HG02642 (cell line): Measurements from ENCODE around the gene TFDP2.
"Not testable (repeated sequence)": the region's sequence is repeated elsewhere in the genome, so short reads cannot be mapped to it uniquely, and the experiment has no call there.

Experiments
- ATAC-seq: cut with Tn5 transposase; IDR thresholded peaks from one replicate; pipeline ENCODE4 v1.9.1; 2021; ENCODE audit warnings: mild to moderate bottlenecking; ENCODE audit not compliant: unreplicated experiment, poor library complexity

The TFDP2 gene

DNA sequence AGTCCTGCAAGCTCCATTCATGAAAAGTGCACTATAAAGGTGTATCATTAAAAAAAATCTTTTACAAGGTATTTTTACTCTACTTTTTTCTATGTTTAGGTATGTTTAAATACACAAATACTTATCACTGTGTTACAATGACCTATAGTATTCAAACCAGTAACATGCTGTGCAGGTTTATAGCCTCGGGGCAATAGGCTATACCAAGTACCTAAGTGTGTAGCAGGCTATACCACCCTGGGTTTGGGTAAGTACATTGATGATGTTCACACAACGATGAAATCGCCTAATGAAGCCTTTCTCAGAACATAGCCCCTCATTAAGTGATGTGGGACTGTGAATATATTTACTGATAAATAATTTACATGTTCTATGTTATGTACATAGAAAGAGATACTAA, 168.3 kb downstream of the TFDP2 start:
- no peak for ATAC-seq

DNA sequence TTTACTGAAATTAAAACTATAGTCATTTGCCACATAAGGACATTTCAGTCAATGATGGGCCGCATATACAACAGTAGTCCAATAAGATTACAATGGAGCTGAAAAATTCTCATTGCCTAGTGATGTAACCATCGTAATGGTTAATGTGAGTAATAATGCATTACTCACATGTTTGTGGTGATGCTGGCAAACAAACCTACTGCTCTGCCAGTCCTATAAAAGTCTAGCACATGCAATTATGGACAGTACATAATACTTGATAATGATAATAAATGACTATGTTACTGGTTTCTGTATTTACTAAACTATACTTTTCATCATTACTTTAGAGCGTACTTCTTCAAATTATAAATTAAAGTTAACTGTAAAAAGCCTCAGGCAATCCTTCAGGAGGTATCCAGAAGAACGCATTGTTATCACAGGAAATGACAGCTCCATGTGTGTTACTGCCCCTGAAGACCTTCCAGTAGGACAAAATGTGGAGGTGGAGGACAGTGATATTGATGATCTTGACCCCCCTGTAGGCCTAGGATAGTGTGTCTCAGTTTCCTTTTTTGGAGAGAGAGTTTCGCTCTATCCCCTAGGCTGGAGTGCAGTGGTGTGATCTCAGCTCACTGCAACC, 170.2 kb downstream of the TFDP2 start:
- no peak for ATAC-seq

DNA sequence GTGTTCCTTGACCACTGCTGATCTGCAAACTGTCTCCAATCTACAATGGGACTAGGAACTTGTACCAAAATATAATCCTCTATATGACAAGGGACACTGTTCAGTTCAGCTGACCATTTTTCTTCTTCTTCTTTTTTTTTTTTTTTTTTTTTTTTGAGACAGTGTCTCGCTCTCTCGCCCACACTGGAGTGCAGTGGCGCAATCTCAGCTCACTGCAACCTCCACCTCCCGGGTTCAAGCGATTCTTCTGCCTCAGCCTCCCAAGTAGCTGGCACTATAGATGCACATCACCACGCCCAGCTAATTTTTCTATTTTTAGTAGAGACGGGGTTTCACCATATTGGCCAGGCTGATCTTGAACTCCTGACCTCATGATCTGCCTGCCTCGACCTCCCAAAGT, 174.6 kb downstream of the TFDP2 start:
- not testable (repeated sequence) for ATAC-seq

DNA sequence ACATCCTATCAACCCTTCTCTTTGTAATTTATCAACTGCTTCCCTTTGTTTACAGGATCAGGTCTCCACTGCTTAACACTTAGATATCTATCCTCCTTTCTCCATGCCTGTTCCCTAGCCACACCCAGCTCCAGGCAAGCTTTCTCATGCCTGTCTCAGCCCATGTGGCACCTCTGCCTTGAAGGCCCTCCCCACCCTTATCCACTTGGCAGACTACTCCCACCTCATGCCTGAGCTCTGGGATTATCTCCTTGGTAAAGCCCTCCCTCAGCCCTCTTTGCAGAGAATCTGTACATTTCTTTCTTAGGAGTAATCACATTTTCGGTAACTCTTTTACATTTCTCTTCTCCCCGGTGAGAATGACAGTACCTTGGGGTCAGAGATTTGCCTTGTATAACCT, 176.9 kb downstream of the TFDP2 start:
- no peak for ATAC-seq

DNA sequence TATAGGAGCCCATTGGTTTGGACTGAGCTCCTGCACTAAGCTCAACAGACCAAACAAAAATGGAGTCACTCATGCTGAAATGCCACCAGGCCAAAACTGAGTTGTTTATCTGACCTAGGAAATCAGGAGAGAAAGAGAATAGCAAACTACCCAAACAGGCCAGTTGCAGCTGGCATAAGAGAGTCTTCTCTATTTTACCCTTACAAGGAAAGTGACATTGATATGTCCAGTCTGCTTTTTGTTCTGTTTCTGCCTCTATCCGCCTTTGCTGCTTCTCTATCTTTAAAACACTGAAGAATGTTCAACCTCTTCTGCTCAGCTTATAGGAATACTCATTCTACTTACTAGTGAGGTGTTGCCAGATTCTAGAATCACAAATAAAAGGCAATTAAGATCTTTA, 177.8 kb downstream of the TFDP2 start:
- ATAC-seq = no peak

DNA sequence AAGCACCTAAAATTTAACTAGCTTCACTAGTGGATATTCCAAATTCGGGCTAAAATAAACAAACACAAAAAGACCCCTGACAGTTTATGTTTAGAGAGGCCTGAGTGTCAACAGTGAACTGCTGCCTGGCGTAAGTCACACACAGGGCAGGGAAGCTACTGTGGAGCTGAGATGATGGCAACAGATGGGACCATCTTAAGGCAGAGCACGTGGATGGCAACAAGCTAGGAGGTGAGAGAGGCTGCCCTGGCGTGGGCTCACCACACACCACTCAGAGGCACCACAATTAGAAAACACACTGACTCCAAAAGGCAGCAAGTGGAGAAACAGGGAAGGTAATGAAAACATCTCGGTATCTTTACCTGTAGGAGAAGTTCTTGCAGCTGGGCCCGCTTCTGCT, 179.6 kb downstream of the TFDP2 start:
- no peak for ATAC-seq

DNA sequence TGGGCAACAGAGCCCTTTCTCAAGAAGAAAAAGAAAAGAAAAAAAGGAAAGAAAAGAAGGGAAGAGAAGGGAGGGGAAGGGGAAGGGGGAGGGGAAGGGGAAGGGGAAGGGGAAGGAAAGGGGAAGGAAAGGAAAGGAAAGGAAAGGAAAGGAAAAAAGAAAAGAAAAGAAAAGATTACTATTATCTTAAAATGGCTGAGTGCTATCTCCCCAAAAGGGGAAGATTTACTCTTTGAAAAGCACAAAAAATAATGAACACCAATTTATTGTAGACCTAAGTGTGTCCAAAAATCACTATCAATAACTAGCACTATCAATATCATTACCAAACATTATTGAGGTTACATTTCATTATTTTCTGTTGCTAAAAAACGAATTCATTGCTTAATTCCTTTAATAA, 183.9 kb downstream of the TFDP2 start:
- ATAC-seq = no peak

DNA sequence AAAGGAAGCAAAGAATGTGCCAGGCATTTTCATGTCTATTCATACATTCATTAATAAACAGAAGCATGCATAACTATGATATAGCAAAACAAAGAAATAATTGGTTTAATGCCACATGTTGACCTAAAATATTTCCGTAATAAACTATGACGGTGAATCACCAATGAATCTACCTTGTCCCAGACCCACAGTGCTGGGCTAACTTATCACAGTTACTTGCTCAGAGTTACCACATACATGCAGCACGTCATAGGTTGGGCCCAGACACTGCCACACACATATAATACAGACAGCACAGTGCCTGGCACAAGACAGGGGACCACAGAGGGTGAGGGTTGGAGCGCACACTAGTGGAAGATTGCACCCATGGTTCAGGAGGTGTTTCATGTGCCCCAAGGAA, 186.0 kb downstream of the TFDP2 start:
- ATAC-seq = no peak

DNA sequence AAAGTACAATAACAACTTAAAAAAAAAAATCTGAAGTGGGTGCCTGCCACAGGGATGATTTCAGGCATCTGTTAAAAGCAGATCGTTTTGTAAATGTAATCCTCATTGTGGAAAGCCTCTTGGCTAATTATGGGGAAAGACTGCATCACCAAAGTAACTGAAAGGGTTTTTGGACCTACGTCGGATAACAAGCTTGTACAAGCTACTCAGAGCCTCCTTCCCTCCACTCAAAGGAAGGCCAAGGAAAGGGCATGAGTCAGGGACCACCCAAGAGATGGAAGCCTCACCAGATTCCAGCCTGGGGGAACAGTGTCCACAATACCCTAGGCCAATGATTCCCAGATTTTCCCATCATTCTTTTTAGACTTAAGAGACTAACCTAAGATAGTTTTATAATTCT, 188.6 kb downstream of the TFDP2 start:
- ATAC-seq = no peak

DNA sequence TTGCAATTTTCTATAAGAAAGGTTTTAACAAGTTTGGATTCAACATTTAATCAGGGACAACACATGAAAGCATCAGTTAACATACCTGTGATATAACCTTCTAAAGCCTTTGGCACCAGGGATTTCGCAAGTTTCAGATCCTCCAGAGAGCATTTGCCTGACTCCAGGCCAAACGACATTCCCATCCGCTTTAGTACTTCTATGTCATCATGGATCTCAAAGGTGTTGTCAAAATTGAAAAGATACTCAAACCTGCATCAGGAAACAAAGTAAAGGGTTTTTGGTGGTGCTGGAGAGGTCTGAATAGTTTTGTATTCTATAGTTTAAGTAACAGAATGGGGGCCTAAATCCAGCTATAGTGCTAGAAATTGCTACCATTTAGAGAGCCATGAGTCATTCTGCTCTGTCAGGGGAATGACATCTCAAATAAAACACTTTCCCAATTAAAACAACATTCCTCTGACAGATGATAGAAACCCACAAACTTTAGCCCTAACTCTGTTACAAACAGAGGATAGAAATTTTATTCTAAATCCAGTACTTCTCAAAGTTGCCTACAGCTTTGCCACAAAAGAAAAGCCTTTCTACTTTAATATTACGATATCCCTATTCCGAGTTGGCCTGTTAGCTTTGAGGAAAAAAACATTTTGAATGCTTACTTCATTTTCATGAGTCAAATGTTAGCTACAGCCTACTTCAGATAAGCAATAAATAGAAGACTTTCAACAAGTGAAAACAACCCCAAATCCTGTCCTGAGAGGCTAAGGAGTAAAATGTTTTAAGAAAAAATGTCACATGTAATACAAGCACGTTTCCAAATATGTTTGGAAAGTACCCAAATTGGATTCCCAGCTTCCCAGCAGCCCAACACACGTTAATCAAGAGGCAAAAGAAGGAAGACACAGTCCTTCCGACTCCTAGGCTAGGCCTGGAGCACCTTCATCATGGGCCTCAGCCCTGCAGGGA, 189.5 kb downstream of the TFDP2 start:
- no peak for ATAC-seq

DNA sequence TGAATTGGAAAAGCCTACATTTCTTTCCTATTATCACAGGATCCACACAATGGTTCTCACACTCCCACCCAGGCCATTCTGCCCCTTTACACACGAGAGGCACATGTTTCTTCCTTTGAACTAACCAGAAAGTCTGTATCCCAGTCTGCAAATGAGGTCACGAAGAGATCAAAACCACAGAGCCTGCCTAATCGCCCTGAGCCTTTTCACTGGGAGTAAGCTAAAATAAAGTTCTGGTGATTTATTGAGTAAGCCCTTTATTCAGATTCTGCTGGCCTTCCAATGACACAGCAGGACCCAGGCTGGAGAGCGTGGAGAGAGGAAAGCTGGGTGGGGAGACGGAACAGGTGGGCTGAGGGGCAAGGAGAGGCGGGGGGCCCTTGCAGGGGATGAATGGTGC, 194.2 kb downstream of the TFDP2 start:
- ATAC-seq = no peak

DNA sequence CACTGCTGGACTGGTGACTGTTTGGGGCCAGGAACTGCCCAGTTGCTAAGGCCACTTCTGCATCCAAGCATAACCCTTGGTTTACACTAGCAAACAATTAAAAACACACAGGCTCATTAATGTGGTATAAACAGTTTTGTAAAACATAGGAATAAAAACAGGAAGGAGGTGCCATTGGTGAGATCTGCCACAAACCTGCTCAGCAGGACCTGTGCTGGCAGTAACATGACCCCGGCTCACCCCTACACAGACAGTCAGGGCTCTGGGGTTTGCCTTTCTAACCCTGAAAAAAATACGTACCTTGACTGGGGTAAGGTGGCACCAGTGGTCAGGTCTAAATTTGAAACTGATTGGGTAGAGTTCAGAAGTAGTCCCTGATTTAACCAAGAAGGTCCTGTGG, 196.7 kb downstream of the TFDP2 start:
- ATAC-seq = no peak

DNA sequence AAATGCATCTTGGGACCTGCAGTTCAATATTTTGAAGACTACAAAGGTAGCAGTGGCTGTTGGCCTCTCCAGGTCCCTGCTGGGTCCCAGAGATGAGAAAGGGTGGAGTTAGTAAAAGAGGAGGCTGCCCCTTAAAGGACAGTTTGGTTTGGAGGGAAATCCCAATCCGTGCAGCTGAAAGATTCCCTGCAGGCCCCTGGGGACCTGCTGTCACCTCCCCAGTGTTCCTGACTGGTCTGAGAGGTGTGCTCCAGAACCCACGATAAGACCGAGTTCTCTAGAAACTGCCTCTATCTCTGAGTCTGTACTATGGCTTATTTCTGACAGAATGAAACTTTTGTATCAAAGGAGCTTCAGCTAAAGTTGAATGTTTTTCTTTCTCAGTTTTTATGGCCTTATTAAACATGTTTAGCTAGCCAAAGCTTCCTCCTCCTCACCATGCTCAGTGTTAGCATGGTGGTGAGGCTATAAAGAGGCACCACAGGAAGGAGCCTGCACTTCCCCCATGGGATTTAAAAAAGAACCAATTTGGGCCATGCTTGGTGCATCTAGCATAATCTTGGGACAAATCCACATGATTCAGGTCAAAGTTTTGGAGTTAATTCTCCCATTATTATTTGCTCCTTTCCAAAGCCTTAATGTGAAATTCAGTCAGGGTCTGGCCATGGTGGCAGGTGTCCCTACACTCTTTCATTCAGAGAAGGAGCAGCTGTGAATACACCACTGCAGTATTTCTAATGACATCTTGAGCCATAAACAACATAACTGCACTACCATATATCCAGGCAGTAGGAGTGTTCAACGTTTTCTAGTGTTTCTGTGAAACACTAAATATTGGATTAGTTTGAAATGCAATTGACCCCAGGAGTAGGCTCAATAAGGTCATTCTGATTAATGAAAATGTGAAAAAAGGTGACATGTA, 198.5 kb downstream of the TFDP2 start:
- no peak for ATAC-seq

DNA sequence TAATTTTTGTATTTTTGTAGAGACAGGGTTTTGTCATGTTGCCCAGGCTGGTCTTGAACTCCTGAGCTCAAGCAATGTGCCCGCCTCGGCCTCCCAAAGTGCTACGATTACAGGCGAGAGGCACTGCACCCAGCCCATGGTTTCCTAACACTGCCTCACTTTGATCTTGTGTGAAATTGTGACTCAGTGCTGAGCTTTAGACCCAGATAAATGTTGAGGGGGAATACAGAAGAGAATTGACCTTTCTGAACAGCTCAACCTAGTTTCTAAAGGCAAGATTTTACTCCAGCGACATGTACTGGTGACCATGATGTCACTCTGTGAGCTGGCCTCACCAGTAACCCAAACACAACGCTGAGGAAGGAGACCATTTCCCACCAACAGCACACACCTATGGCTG, 199.4 kb downstream of the TFDP2 start:
- no peak for ATAC-seq

DNA sequence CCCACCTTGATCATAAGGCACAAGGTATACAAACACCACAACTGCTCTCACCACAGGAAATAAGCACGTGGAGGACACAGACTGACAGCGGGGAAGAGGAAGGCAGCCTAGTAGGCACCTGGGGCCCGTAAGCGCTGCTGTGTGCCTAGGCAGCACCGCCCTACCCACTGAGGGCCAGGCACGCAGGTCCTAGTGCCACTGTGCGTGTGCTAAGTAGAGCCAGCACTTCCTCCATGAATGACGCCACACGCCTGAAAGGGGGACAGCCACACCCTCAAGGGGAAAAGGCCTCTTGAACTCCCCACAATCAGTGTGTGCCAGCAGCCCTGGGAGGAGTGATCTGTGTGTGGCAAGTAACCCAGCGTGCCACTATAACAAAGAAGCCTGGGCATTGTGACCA, 199.9 kb downstream of the TFDP2 start:
- no peak for ATAC-seq

DNA sequence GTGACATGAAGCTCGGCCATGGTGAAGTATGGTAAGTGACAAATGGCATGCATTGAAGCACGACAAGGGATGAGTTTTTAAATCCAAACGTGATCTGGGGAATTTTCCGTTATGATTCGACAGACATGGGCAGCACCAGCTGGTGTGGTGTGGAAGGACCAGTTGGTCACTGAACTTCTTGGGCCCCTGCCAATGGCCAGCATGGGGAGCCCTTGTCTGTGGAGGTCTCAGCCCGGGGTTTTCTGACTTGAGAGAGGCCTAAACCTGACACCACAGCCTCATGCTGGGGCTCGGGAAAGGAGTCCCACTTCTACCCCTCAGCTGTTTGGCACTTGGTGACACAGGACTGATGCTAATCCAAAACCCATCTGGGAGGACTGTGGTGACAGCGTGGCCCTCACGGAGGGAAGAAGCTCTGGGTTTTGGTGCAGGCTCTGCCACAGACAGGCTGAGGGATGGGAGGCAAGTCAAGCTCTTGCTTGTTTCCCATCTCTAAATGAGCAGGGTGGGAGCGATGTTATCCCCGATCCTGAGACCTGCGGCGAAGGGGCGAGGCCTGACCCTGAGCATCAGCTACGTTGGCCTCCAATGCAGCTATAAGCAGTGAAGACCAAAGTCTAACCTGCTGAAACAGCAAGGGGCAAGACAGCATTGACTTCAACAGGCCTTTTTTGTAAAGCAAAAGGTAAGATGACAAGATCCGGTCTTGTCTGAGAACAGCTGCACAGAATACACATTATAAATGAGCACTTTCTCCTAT, 203.4 kb downstream of the TFDP2 start:
- no peak for ATAC-seq

DNA sequence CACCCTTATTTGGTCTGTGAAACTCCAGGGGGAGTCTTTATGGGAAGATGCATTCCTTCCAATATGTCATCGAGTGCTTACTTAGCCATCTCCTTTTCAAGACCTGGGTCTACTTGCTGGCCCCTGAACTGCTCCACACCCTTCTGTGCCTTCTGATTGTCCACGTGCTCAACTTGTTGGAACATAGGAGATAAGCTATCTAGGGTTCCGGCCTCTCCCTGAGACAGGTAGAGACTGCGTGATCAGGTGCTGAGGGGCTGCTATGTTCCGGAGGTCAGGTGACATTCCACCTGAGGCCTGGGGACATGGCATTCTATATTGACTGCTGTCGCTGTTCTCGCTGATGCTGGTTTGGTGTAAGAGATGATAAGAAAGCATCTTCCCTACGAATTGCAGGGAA, 207.3 kb downstream of the TFDP2 start:
- no peak for ATAC-seq

DNA sequence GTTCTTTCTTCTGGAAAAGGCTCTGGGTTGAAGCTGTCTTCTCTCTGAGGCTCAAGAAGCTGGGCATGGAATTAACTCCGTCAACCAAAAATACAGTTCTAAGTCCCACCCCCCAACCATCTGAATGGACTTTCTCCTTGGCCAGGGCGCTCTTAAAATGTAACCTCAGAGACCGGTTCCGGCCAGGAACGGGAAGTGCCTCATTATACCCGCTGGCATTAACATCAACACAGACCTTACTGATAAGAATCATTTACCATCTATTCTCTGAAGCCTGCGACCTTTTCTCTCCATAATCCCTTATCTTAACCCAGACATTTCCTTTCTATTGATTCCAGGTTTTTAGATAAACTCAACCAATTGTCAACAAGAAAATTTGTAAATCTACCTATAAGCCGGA, 208.3 kb downstream of the TFDP2 start:
- no peak for ATAC-seq

DNA sequence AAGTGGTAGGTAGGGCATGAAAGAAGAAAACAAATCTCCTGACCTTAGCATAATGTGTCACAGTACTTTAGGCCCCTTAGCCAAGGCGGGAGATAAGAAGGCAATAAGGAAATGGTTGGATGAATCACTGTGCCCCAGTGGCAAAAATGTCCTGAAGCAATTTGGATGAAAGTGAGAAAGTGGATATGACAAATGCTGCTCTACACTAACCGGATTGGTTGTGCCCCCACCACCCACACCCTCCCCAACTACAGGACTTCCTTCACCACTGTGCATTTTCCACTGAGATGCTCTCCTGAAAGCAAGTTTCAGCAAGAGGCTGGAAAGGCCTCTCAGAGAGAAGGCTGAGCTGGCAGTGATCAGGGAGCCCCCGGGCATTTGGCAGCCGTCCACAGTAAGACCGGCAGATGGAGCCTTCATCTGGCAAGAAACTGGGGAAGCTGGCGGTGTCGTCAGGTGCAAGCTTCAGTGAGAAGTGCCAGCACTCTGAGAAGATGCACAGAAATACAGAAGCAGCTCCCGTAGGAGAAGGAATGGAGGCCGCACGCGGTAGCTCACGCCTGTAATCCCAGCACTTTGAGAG, 209.1 kb downstream of the TFDP2 start:
- ATAC-seq = no peak

DNA sequence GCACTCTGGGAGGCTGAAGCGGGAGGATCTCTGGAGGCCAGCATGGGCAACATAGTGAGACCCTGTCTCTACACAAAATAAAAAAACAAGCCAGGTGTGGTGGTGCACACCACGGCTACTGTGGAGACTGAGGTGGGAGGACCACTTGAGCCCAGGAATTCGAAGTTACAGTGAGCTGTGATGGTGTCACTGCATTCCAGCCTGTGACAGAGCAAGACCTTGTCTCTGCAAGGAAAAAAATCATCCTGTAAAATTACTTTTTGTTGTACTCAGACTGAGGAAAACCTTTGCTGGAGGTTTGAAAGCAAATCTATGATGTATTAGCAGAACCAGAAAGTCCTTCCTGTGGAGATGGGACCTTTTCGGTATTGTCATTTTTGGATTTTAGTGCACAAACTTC, 209.6 kb downstream of the TFDP2 start:
- no peak for ATAC-seq
